AG04449 (cell line): Measurements from ENCODE around the gene MAN2A2.

ENCODE experiments used
- CTCF ChIA-PET: fragments of 350-600 bp; formaldehyde crosslinking; extraction: SDS; loops from one replicate; lab custom pipeline; 2021; ENCODE audit warnings: antibody characterized with exemption; lab: Yijun Ruan, JAX
- POLR2A ChIA-PET: fragments of 400-600, 350-600 bp; formaldehyde crosslinking; extraction: SDS; loops from one replicate; lab custom pipeline; 2020; ENCODE audit warnings: antibody characterized with exemption, inconsistent platforms; lab: Yijun Ruan, JAX
- DNase-seq: peaks from one replicate; pipeline ENCODE4 v3.0.0-alpha.2; 2010; ENCODE audit warnings: low read depth, low spot score
- H3K4me3 ChIP-seq: 2 replicates; pipeline ENCODE4 v1.5.1; 2011; ENCODE audit warnings: low read depth, mild to moderate bottlenecking, control low read depth, low read length
- TF ChIP-seq, protein P1 (sequence below): IDR thresholded peaks from one replicate; pipeline ENCODE4 v1.5.1; 2011; ENCODE audit warnings: mild to moderate bottlenecking, moderate library complexity, low read length, control low read depth, inconsistent platforms; ENCODE audit not compliant: insufficient read depth; ENCODE audit errors: missing control alignments

Gene MAN2A2

DNA sequence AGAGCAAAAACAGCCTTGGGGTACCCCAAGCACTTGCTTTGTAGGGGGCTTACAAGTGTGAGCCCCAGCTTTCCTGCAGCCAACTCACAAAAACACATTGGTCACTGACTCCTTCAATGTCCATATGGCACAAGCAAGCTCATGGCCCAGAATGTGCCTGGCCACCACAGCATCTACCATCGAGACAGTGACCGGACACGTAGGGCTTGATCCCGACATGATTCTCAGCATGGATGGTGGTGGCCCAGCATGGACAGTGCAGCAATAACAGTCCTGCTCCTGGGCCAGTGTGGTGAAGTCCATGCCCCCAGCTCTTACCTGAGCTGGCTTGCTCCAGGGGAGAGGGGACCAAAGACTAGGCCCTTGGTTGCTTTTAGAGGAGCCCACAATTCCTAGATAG lies 37.9 kb downstream of the MAN2A2 start:
- TF ChIP-seq, protein P1, sequence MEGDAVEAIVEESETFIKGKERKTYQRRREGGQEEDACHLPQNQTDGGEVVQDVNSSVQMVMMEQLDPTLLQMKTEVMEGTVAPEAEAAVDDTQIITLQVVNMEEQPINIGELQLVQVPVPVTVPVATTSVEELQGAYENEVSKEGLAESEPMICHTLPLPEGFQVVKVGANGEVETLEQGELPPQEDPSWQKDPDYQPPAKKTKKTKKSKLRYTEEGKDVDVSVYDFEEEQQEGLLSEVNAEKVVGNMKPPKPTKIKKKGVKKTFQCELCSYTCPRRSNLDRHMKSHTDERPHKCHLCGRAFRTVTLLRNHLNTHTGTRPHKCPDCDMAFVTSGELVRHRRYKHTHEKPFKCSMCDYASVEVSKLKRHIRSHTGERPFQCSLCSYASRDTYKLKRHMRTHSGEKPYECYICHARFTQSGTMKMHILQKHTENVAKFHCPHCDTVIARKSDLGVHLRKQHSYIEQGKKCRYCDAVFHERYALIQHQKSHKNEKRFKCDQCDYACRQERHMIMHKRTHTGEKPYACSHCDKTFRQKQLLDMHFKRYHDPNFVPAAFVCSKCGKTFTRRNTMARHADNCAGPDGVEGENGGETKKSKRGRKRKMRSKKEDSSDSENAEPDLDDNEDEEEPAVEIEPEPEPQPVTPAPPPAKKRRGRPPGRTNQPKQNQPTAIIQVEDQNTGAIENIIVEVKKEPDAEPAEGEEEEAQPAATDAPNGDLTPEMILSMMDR = no peak
- POLR2A ChIA-PET = no interaction called here
- CTCF ChIA-PET = interaction anchor here (20.3 to 21.6 kb wide), 2 partner anchors 2 to 9 kb away, joined by 479 read pairs; partner anchors contain the start of genes HDDC3, RCCD1 and UNC45A
- no peak overlapping the region for H3K4me3 ChIP-seq
- no peak for DNase-seq

DNA sequence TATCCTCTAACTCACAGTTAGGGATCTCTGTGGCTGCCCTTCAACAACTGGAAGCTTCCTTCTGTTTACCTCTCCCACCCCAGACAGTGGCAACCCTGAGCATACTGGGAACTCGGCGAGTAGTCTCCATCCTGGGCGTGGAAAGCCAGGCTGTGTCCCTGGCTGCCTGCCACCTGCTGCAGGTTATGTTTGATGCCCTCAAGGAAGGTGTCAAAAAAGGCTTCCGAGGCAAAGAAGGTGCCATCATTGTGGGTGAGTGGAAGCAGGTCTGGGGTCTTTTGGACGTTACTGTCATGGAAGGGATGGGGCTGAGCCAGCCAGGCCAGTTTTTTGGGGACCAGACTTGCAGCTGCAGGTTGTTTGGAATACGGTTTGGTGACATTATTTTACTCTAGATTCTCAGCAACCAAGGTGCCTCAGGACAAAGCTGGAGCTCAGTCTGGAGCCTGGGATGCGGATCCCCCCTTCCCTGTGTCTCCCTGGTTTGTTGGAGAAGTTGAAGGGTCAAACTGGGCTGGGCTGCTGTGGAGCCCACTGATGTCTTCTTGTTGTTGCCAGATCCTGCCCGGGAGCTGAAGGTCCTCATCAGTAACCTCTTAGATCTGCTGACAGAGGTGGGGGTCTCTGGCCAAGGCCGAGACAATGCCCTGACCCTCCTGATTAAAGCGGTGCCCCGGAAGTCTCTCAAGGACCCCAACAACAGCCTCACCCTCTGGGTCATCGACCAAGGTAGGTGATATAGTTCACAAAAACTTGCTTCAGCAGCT lies 39.4 kb downstream of the MAN2A2 start:
- H3K4me3 ChIP-seq = no peak overlapping the region
- CTCF ChIA-PET = interaction anchor here (1.5 to 21.6 kb wide), 3 partner anchors 4 to 107 kb away, joined by 4 to 479 read pairs (median 479); partner anchors contain the start of genes HDDC3, RCCD1 and UNC45A
- POLR2A ChIA-PET = interaction anchor here (0.6 kb wide), 1 partner anchor 73 kb away, joined by 3 read pairs; no protein-coding TSS in a partner anchor
- TF ChIP-seq, protein P1 = no peak
- DNase-seq = no peak

DNA sequence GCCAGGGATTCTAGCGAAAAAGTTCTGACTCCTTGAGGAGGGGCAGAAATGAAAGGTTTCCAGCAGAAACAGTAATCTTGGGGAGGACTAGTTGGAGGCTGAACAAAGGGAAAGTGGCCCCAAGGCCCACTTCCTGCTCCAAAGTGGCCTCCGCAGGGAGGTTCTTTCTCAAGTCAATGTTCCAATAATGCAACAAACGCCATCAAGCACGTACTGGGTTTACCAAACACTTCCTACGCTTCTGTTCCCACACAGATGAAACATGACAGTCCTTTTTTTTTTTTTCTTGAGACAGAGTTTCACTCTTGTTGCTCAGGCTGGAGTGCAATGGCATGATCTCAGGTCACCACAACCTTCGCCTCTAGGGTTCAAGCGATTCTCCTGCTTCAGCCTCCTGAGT lies 42.0 kb downstream of the MAN2A2 start:
- TF ChIP-seq, protein P1 = no peak
- ChIA-PET POLR2A (no interaction called here), CTCF (interaction anchor here (1.1 to 21.6 kb wide), 3 partner anchors 5 to 104 kb away, joined by 3 to 479 read pairs (median 479); partner anchors contain the start of genes HDDC3, RCCD1 and UNC45A)

DNA sequence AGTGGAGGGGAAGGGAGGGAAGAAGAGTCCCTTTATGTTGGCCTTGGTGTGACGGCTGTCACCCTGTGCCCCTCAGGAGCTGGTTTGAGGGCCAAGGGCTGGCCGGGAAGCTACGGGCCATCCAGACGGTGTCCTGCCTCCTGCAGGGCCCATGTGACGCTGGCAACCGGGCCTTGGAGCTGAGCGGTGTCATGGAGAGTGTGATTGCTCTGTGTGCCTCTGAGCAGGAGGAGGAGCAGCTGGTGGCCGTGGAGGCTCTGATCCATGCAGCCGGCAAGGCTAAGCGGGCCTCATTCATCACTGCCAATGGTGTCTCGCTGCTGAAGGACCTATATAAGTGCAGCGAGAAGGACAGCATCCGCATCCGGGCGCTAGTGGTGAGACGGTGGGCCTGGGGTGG lies 43.4 kb downstream of the MAN2A2 start:
- no peak for DNase-seq
- ChIA-PET POLR2A (interaction anchor here (1.7 kb wide), 1 partner anchor 11 kb away, joined by 7 read pairs; the partner anchor contains the start of gene UNC45A), CTCF (interaction anchor here (20.3 to 21.6 kb wide), 2 partner anchors 4 to 8 kb away, joined by 479 read pairs; partner anchors contain the start of genes HDDC3, RCCD1 and UNC45A)
- TF ChIP-seq, protein P1 = no peak
- no peak overlapping the region for H3K4me3 ChIP-seq

More for the DNA sequence above, 42.0 kb downstream of the MAN2A2 start:
- no peak overlapping the region for H3K4me3 ChIP-seq
- DNase-seq = no peak

DNA sequence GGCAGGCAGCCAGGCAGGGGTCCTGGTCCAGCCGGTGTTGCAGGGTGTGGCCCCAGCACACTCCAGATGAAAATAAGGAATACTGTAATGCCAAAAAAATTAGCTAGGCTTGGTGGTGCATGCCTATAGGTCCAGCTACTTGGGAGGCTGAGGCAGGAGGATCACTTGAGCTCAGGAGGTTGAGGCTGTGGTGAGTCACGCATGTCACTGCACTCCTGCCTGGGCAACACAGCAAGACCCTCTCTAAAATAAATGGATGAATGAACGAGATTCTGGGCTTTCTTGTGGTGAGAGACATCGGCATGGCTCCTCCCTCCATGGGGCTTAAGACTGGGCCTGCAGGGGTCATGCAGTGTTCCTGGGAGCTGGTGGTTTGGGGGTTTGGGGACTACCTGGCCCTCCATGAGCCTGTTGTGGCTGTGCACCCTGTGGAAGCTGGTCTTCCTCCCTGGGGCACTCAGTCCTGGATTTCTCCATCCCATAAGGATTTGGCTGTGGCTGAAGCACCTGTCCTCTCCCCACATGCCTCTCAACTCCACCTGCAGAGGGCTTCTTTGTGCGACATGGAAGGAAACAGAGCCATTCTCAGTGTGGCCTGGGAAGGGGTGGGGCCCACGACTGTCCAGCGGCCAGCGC lies 44.0 kb downstream of the MAN2A2 start:
- no peak for DNase-seq
- no peak overlapping the region for H3K4me3 ChIP-seq
- POLR2A ChIA-PET = interaction anchor here (1.4 to 1.7 kb wide), 2 partner anchors 9 to 12 kb away, joined by 4 to 7 read pairs; partner anchors contain the start of gene UNC45A
- CTCF ChIA-PET = interaction anchor here (20.3 to 21.6 kb wide), 2 partner anchors 3 to 8 kb away, joined by 479 read pairs; partner anchors contain the start of genes HDDC3, RCCD1 and UNC45A
- TF ChIP-seq, protein P1 = no peak
